HepG2 (cell line): ENCODE data around the gene MT1F. TPM values are rescaled to one million over a fixed set of nuclear protein-coding genes. Genes with fewer than 3 reads are reported as not detected.

Source experiments
- ADNP ChIP-seq: sonication (generic); formaldehyde crosslinking; IDR thresholded peaks from 2 replicates; pipeline ENCODE4 v1.4.0; 2020; ENCODE audit warnings: missing genetic modification reagents
- AKNA ChIP-seq: sonication (generic); formaldehyde crosslinking; IDR thresholded peaks from 2 replicates; pipeline ENCODE4 v1.4.0; 2020; ENCODE audit warnings: missing genetic modification reagents, borderline replicate concordance
- JUNB ChIP-seq: sonication (generic); formaldehyde crosslinking; IDR thresholded peaks from 2 replicates; pipeline ENCODE4 v1.8.0; 2022; ENCODE audit warnings: missing genetic modification reagents, mild to moderate bottlenecking, borderline replicate concordance
- KLF11 ChIP-seq: IDR thresholded peaks from 2 replicates; pipeline ENCODE4 v1.6.1; 2016; ENCODE audit warnings: missing compliant biosample characterization
- SMARCC2 ChIP-seq: fragments of 450-650 bp; IDR thresholded peaks from 2 replicates; pipeline ENCODE4 v1.6.1; 2017; ENCODE audit warnings: antibody characterized with exemption, mild to moderate bottlenecking
- ZFP36L1 ChIP-seq: sonication (generic); formaldehyde crosslinking; IDR thresholded peaks from 2 replicates; pipeline ENCODE4 v1.8.0; 2022; ENCODE audit warnings: mild to moderate bottlenecking, missing genetic modification reagents, moderate library complexity
- ZMAT5 ChIP-seq: sonication (generic); formaldehyde crosslinking; IDR thresholded peaks from 2 replicates; pipeline ENCODE4 v1.5.0; 2020; ENCODE audit warnings: mild to moderate bottlenecking, low read depth, missing genetic modification reagents, borderline replicate concordance
- ZNF207 ChIP-seq: fragments of 450-650 bp; IDR thresholded peaks from 2 replicates; pipeline ENCODE4 v1.6.1; 2016; ENCODE audit warnings: antibody characterized with exemption, borderline replicate concordance
- ZNF407 ChIP-seq: sonication (generic); formaldehyde crosslinking; IDR thresholded peaks from one replicate; pipeline ENCODE4 v1.5.1; 2020; ENCODE audit warnings: mild to moderate bottlenecking, missing genetic modification reagents; ENCODE audit errors: not compliant biosample characterization
- ZSCAN20 ChIP-seq: sonication (generic); formaldehyde crosslinking; IDR thresholded peaks from 2 replicates; pipeline ENCODE4 v1.4.0; 2020; ENCODE audit warnings: missing genetic modification reagents, mild to moderate bottlenecking, borderline replicate concordance
- polyA plus RNA-seq, 8 experiments: library from polyadenylated mRNA; depleted of rRNA in 3 of 8; stranded (reverse) in 7 of 8; unstranded in 1 of 8; fragments of >200 nt; fragmentation: Illumina TruSeq in 4 of 8; extraction: Trizol in 4 of 8; gene quantifications; 2 replicates each; pipeline versions ENCODE4 v1.2.1 to v1.2.3, GENCODE V29; 2011 to 2016; ENCODE audit warnings: low read depth in 4 of 8, missing spikeins in 1 of 8, mixed read lengths in 1 of 8; ENCODE audit not compliant: insufficient read depth in 1 of 8
- total RNA-seq, 5 experiments: library from RNA; depleted of rRNA; stranded (reverse); fragments of >200 nt; fragmentation: Illumina TruSeq; extraction: Trizol; gene quantifications; 2 replicates each; pipeline ENCODE4 v1.2.3, GENCODE V29; 2016; ENCODE audit warnings: low read depth in 1 of 5

Gene MT1F
- total and polyA plus RNA-seq, 2 of the 13 experiments (the other 11 are each of a cell fraction or from before 2014, with no cell fraction given), result 1.9 to 169 TPM

DNA sequence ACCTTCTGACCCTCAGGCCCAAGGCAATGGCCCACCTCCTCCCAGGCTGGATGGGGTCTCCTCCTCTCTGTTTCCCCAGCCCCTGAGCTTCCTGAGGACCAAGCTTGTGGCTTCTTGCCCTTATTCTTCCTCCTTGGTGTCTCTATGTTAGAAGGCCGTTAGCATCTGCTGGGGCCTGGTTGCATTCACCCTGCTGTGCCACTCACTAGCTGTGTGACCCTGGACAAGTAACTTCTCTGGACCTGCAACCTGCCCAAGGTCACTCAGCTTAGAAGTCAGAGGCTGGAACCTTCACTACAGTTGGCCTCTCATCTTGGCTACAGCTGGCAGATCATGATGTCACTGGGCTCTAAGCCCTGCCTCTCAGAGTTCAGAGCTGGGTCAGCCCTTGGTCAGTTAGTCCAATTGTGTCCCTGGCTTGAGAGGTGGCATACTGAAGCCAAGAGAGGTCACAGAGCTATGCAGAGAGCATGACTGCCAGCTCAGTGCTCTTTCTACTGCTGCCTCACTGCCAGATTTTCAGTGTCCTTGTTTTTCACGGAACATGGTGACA is 46.4 kb upstream of the MT1F start (continued):
- no peak for TF ChIP-seq ZNF407 (CRISPR knock-in tag)
- TF ChIP-seq ZFP36L1 (CRISPR knock-in tag), result no peak
- no peak for TF ChIP-seq ADNP
- no peak for TF ChIP-seq KLF11 (CRISPR knock-in tag)
- TF ChIP-seq AKNA, result no peak
- no peak for TF ChIP-seq ZNF207
- TF ChIP-seq ZSCAN20 (CRISPR knock-in tag), result no peak
- TF ChIP-seq SMARCC2, result no peak
- no peak for TF ChIP-seq JUNB (CRISPR knock-in tag)
- no peak for TF ChIP-seq ZMAT5 (CRISPR knock-in tag)
